Neural cell (in vitro differentiated cells): Measurements from ENCODE around the gene PGM1. TPM values are rescaled to one million over a fixed set of nuclear protein-coding genes. Genes with fewer than 3 reads are reported as not detected.

Experiments
- H2AFZ ChIP-seq: fragments of 200-600, 300-800 bp; sonication (generic), shearing (Covaris generic); 2 replicates; pipeline ENCODE4 v1.6.0; 2014; ENCODE audit warnings: low read depth, mild to moderate bottlenecking, antibody characterized with exemption, low read length, moderate library complexity
- H3F3A ChIP-seq: fragments of 200-600 bp; shearing (Covaris generic); 2 replicates; pipeline ENCODE4 v1.6.1; 2016; ENCODE audit warnings: mild to moderate bottlenecking, moderate library complexity, mixed read lengths, antibody characterized with exemption, low read length; ENCODE audit not compliant: insufficient read depth, poor library complexity, severe bottlenecking
- H3K27ac ChIP-seq: fragments of 200-600, 300-800 bp; sonication (generic), shearing (Covaris generic); 2 replicates; pipeline ENCODE4 v1.5.1; 2014; ENCODE audit warnings: mild to moderate bottlenecking, low read length, moderate library complexity
- H3K27me3 ChIP-seq: fragments of 300-800, 200-600 bp; sonication (generic), shearing (Covaris generic); 2 replicates; pipeline ENCODE4 v1.6.0; 2014; ENCODE audit warnings: mild to moderate bottlenecking, low read depth, low read length, moderate library complexity; ENCODE audit not compliant: insufficient read depth
- H3K36me3 ChIP-seq: fragments of 300-800, 200-600 bp; sonication (generic), shearing (Covaris generic); 2 replicates; pipeline ENCODE4 v1.5.1; 2014; ENCODE audit warnings: mild to moderate bottlenecking, antibody characterized with exemption, low read length, moderate library complexity; ENCODE audit not compliant: insufficient read depth
- H3K4me2 ChIP-seq: fragments of 300-800, 200-600 bp; sonication (generic), shearing (Covaris generic); 2 replicates; pipeline ENCODE4 v1.6.0; 2014; ENCODE audit warnings: mild to moderate bottlenecking, low read length
- H3K4me3 ChIP-seq: fragments of 300-800, 200-600 bp; sonication (generic), shearing (Covaris generic); 2 replicates; pipeline ENCODE4 v1.5.1; 2014; ENCODE audit warnings: mild to moderate bottlenecking, low read length, moderate library complexity
- H3K79me2 ChIP-seq: fragments of 200-600 bp; shearing (Covaris generic); replicated peaks from 2 replicates; pipeline ENCODE4 v1.6.0; 2014; ENCODE audit warnings: mild to moderate bottlenecking, low read length, moderate library complexity; ENCODE audit not compliant: insufficient read depth
- H3K9ac ChIP-seq: fragments of 300-800, 200-600 bp; sonication (generic), shearing (Covaris generic); 2 replicates; pipeline ENCODE4 v1.6.1; 2016; ENCODE audit warnings: mild to moderate bottlenecking, low read length, mixed read lengths
- H3K9me2 ChIP-seq: fragments of 200-600 bp; shearing (Covaris generic); 2 replicates; pipeline ENCODE4 v1.6.1; 2016; ENCODE audit warnings: mild to moderate bottlenecking, low read length, mixed read lengths; ENCODE audit not compliant: insufficient read depth
- H3K9me3 ChIP-seq: fragments of 200-600, 300-800 bp; sonication (generic), shearing (Covaris generic); 2 replicates; pipeline ENCODE4 v1.6.1; 2016; ENCODE audit warnings: mild to moderate bottlenecking, mixed run types, low read length, moderate library complexity, mixed read lengths
- H4K20me1 ChIP-seq: fragments of 200-600 bp; shearing (Covaris generic); 2 replicates; pipeline ENCODE4 v1.6.1; 2016; ENCODE audit warnings: mild to moderate bottlenecking, mixed run types; ENCODE audit not compliant: insufficient read depth
- CTCF ChIP-seq: fragments of 450-650 bp; IDR thresholded peaks from 2 replicates; pipeline ENCODE4 v1.5.1; 2014; ENCODE audit warnings: antibody characterized with exemption, mild to moderate bottlenecking, moderate library complexity; ENCODE audit not compliant: poor library complexity, severe bottlenecking
- EP300 ChIP-seq: fragments of 450-650 bp; conservative IDR thresholded peaks from 2 replicates; pipeline ENCODE4 v1.6.1; 2014; ENCODE audit warnings: antibody characterized with exemption, mild to moderate bottlenecking, moderate library complexity; ENCODE audit not compliant: poor library complexity, severe bottlenecking
- EZH2 ChIP-seq: fragments of 200-600, 300-800 bp; shearing (Covaris generic), sonication (generic); IDR thresholded peaks from 2 replicates; pipeline ENCODE4 v1.6.1; 2014; ENCODE audit warnings: antibody characterized with exemption, low read length, borderline replicate concordance, mild to moderate bottlenecking; ENCODE audit not compliant: insufficient read depth, poor library complexity, severe bottlenecking
- MXI1 ChIP-seq: fragments of 450-650 bp; conservative IDR thresholded peaks from 2 replicates; pipeline ENCODE4 v1.6.1; 2014; ENCODE audit warnings: antibody characterized with exemption, mild to moderate bottlenecking; ENCODE audit not compliant: poor library complexity, severe bottlenecking
- POLR2AphosphoS5 ChIP-seq: IDR thresholded peaks from 2 replicates; pipeline ENCODE4 v1.6.1; 2012
- RAD21 ChIP-seq: fragments of 450-650 bp; conservative IDR thresholded peaks from 2 replicates; pipeline ENCODE4 v1.6.1; 2014; ENCODE audit warnings: antibody characterized with exemption, mild to moderate bottlenecking, moderate library complexity
- REST ChIP-seq: IDR thresholded peaks from 2 replicates; pipeline ENCODE4 v1.6.1; 2012; ENCODE audit warnings: borderline replicate concordance
- SMC3 ChIP-seq: fragments of 450-650 bp; conservative IDR thresholded peaks from 2 replicates; pipeline ENCODE4 v1.6.1; 2014; ENCODE audit warnings: antibody characterized with exemption, mild to moderate bottlenecking, moderate library complexity; ENCODE audit not compliant: poor library complexity
- TAF1 ChIP-seq: IDR thresholded peaks from 2 replicates; pipeline ENCODE4 v1.6.1; 2012; ENCODE audit warnings: low read depth
- polyA plus RNA-seq: library from polyadenylated mRNA; depleted of rRNA; stranded (reverse); fragments of >200 nt; gene quantifications from 2 replicates; pipeline ENCODE4 v1.2.3, GENCODE V29; 2014

The PGM1 gene
- polyA plus RNA-seq, 1 donor from 2014 or later = 2.9 TPM

- H3K9ac ChIP-seq = no peak overlapping the region
- no peak overlapping the region for H3K27ac ChIP-seq
- H3K9me3 ChIP-seq = no peaks in the 10 kb centered on the region
- no peak overlapping the region for H3K4me3 ChIP-seq
- no peaks in the 10 kb centered on the region for H4K20me1 ChIP-seq
- no peaks in the 10 kb centered on the region for H3K9me2 ChIP-seq
- H3K4me2 ChIP-seq = no peak overlapping the region
- no peaks in the 10 kb centered on the region for H3F3A ChIP-seq
- TF ChIP-seq TAF1 = no peak
- TF ChIP-seq EZH2 = no peak
- TF ChIP-seq POLR2AphosphoS5 = no peak
- no peak for TF ChIP-seq MXI1
- TF ChIP-seq EP300 = no peak
- no peak for TF ChIP-seq CTCF
- TF ChIP-seq REST = no peak
- no peak for TF ChIP-seq RAD21
- TF ChIP-seq SMC3 = no peak
- no peaks in the 10 kb centered on the region for H3K27me3 ChIP-seq
- no peak overlapping the region for H2AFZ ChIP-seq
- H3K79me2 ChIP-seq = no peaks in the 10 kb centered on the region
- no peaks in the 10 kb centered on the region for H3K36me3 ChIP-seq
These were observed 50.3 kb downstream of the PGM1 start for GRCh38 chr1:63643517-63643916.

GRCh38 chr1:63643926-63644325, 50.7 kb downstream of the PGM1 start:
- Histone ChIP-seq H3K9ac (no peak overlapping the region), H3K36me3 (no peaks in the 10 kb centered on the region), H4K20me1 (no peaks in the 10 kb centered on the region), H3K4me2 (no peak overlapping the region), H3K79me2 (no peaks in the 10 kb centered on the region), H2AFZ (no peak overlapping the region), H3K27me3 (no peaks in the 10 kb centered on the region), H3F3A (no peaks in the 10 kb centered on the region), H3K9me3 (no peaks in the 10 kb centered on the region), H3K4me3 (no peak overlapping the region), H3K27ac (no peak overlapping the region), H3K9me2 (no peaks in the 10 kb centered on the region)
- TF ChIP-seq EZH2 = no peak
- no peak for TF ChIP-seq CTCF
- no peak for TF ChIP-seq SMC3
- TF ChIP-seq REST = no peak
- no peak for TF ChIP-seq TAF1
- no peak for TF ChIP-seq POLR2AphosphoS5
- TF ChIP-seq EP300 = no peak
- no peak for TF ChIP-seq RAD21
- TF ChIP-seq MXI1 = no peak
